SU-DHL-6 (cell line): ENCODE data around the gene CDC42BPA.

Source experiments
- H2AFZ ChIP-seq: fragments of 200-600 bp; sonication (generic); 2 replicates; pipeline ENCODE4 v1.6.1; 2014; ENCODE audit warnings: low read depth, mild to moderate bottlenecking, moderate library complexity, mixed read lengths, antibody characterized with exemption, low read length; ENCODE audit not compliant: severe bottlenecking
- H3F3A ChIP-seq: fragments of 200-600 bp; shearing (Covaris generic); 2 replicates; pipeline ENCODE4 v1.6.0; 2016; ENCODE audit warnings: antibody characterized with exemption, mild to moderate bottlenecking; ENCODE audit not compliant: insufficient read depth
- H3K27ac ChIP-seq: fragments of 200-600 bp; sonication (generic); 2 replicates; pipeline ENCODE4 v1.5.1; 2016; ENCODE audit warnings: low read depth, mild to moderate bottlenecking, low read length, moderate library complexity, mixed read lengths
- H3K27me3 ChIP-seq: fragments of 200-600 bp; sonication (generic), shearing (Covaris generic); 2 replicates; pipeline ENCODE4 v1.6.0; 2014; ENCODE audit warnings: mild to moderate bottlenecking, low read length
- H3K36me3 ChIP-seq: fragments of 200-600 bp; sonication (generic); 2 replicates; pipeline ENCODE4 v1.6.1; 2014; ENCODE audit warnings: mild to moderate bottlenecking, low read length, mixed read lengths
- H3K4me2 ChIP-seq: fragments of 300-600, 200-600 bp; shearing (Covaris generic), sonication (generic); 2 replicates; pipeline ENCODE4 v1.6.0; 2014; ENCODE audit warnings: low read length, low read depth, mild to moderate bottlenecking; ENCODE audit not compliant: poor library complexity, severe bottlenecking
- H3K4me3 ChIP-seq: fragments of 200-600 bp; sonication (generic); 2 replicates; pipeline ENCODE4 v1.5.1; 2014; ENCODE audit warnings: antibody characterized with exemption, low read length, mild to moderate bottlenecking, mixed read lengths; ENCODE audit not compliant: insufficient read depth, poor library complexity, severe bottlenecking
- H3K79me2 ChIP-seq: fragments of 200-600 bp; sonication (generic); 2 replicates; pipeline ENCODE4 v1.6.1; 2014; ENCODE audit warnings: mild to moderate bottlenecking, low read length, moderate library complexity; ENCODE audit not compliant: insufficient read depth
- H3K9ac ChIP-seq: fragments of 200-600 bp; sonication (generic); 2 replicates; pipeline ENCODE4 v1.7.0; 2014; ENCODE audit warnings: mild to moderate bottlenecking, low read length
- H3K9me2 ChIP-seq: fragments of 200-600 bp; sonication (generic); replicated peaks from 2 replicates; pipeline ENCODE4 v1.6.1; 2014; ENCODE audit warnings: low read length; ENCODE audit not compliant: insufficient read depth
- H3K9me3 ChIP-seq: fragments of 200-600 bp; sonication (generic); 2 replicates; pipeline ENCODE4 v1.6.1; 2014; ENCODE audit warnings: low read length, mixed read lengths; ENCODE audit not compliant: insufficient read depth
- H4K20me1 ChIP-seq: fragments of 200-600 bp; sonication (generic); 2 replicates; pipeline ENCODE4 v1.6.1; 2014; ENCODE audit warnings: low read depth, mild to moderate bottlenecking, antibody characterized with exemption, low read length, moderate library complexity, mixed read lengths
- EZH2phosphoT487 ChIP-seq: fragments of 200-600 bp; sonication (generic), shearing (Covaris generic); conservative IDR thresholded peaks from 2 replicates; pipeline ENCODE4 v1.6.1; 2018; ENCODE audit warnings: mild to moderate bottlenecking, antibody characterized with exemption, low read length, moderate library complexity, mixed read lengths
- TF ChIP-seq, protein P1 (sequence below): fragments of 200-600 bp; sonication (generic); IDR thresholded peaks from one replicate; pipeline ENCODE4 v1.5.1; 2017; ENCODE audit warnings: antibody characterized with exemption, mild to moderate bottlenecking, low read length, moderate library complexity; ENCODE audit not compliant: insufficient read depth, poor library complexity, severe bottlenecking

The CDC42BPA gene

GRCh38 chr1:226972931-226973330 lies 345.4 kb downstream of the CDC42BPA start:
- Histone ChIP-seq H3K4me3 (no peak overlapping the region), H3K9me3 (no peaks in the 10 kb centered on the region), H3K27ac (no peak overlapping the region), H4K20me1 (no peaks in the 10 kb centered on the region), H3K9me2 (no peaks in the 10 kb centered on the region), H3K4me2 (no peak overlapping the region), H2AFZ (no peak overlapping the region), H3K9ac (no peak overlapping the region), H3K79me2 (no peaks in the 10 kb centered on the region), H3F3A (no peaks in the 10 kb centered on the region), H3K36me3 (no peaks in the 10 kb centered on the region), H3K27me3 (no peaks in the 10 kb centered on the region)
- no peak for TF ChIP-seq EZH2phosphoT487
- TF ChIP-seq, protein P1, sequence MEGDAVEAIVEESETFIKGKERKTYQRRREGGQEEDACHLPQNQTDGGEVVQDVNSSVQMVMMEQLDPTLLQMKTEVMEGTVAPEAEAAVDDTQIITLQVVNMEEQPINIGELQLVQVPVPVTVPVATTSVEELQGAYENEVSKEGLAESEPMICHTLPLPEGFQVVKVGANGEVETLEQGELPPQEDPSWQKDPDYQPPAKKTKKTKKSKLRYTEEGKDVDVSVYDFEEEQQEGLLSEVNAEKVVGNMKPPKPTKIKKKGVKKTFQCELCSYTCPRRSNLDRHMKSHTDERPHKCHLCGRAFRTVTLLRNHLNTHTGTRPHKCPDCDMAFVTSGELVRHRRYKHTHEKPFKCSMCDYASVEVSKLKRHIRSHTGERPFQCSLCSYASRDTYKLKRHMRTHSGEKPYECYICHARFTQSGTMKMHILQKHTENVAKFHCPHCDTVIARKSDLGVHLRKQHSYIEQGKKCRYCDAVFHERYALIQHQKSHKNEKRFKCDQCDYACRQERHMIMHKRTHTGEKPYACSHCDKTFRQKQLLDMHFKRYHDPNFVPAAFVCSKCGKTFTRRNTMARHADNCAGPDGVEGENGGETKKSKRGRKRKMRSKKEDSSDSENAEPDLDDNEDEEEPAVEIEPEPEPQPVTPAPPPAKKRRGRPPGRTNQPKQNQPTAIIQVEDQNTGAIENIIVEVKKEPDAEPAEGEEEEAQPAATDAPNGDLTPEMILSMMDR = no peak

DNA sequence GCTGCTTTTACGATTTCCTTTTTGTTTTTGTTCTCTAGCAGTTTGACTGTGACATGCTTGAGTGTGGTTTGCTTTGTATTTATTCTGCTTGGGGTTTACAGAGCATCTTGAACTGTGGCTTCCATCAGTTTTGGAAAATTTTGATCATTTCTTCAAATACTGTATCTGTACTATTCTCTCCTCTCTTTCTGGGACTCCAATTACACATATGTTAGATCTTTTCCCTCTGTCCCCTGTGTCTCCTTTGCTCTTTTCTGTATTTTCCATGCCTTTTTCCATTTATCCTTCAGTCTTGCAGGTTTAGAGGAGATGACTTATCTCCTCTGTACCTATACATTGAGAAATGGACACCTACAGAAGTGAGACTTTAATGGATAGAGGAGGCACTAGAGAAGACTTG lies 346.5 kb downstream of the CDC42BPA start:
- Histone ChIP-seq H3K79me2 (no peaks in the 10 kb centered on the region), H3K4me3 (no peak overlapping the region), H3K4me2 (no peak overlapping the region), H3K36me3 (no peaks in the 10 kb centered on the region), H4K20me1 (no peaks in the 10 kb centered on the region), H3K9me3 (no peaks in the 10 kb centered on the region), H3K9me2 (no peaks in the 10 kb centered on the region), H2AFZ (no peak overlapping the region), H3K27ac (no peak overlapping the region), H3K27me3 (no peaks in the 10 kb centered on the region), H3K9ac (no peak overlapping the region), H3F3A (no peaks in the 10 kb centered on the region)
- TF ChIP-seq, protein P1 = no peak
- no peak for TF ChIP-seq EZH2phosphoT487

- Histone ChIP-seq H4K20me1 (no peaks in the 10 kb centered on the region), H3K27me3 (no peaks in the 10 kb centered on the region), H3K36me3 (no peaks in the 10 kb centered on the region), H3K9ac (no peak overlapping the region), H3K79me2 (no peaks in the 10 kb centered on the region), H3K9me3 (no peaks in the 10 kb centered on the region), H2AFZ (no peak overlapping the region), H3K4me3 (no peak overlapping the region), H3K27ac (no peak overlapping the region), H3K4me2 (no peak overlapping the region), H3K9me2 (no peaks in the 10 kb centered on the region), H3F3A (no peaks in the 10 kb centered on the region)
- no peak for TF ChIP-seq EZH2phosphoT487
- TF ChIP-seq, protein P1 = no peak
Measured at GRCh38 chr1:226967665-226968064, 350.6 kb downstream of the CDC42BPA start.

- Histone ChIP-seq H3K27ac (no peak overlapping the region), H3K4me3 (no peak overlapping the region), H3K4me2 (no peak overlapping the region), H3K27me3 (no peaks in the 10 kb centered on the region), H3F3A (no peaks in the 10 kb centered on the region), H4K20me1 (no peaks in the 10 kb centered on the region), H3K9me2 (no peaks in the 10 kb centered on the region), H2AFZ (no peak overlapping the region), H3K9me3 (no peaks in the 10 kb centered on the region), H3K9ac (no peak overlapping the region), H3K36me3 (no peaks in the 10 kb centered on the region), H3K79me2 (no peaks in the 10 kb centered on the region)
- TF ChIP-seq, protein P1 = no peak
- no peak for TF ChIP-seq EZH2phosphoT487
Measured at GRCh38 chr1:226966683-226967082, 351.6 kb downstream of the CDC42BPA start.
